Skin of body (tissue), 2 donors: ENCODE data around the gene MUC4. TPM values are rescaled to one million over a fixed set of nuclear protein-coding genes. Genes with fewer than 3 reads are reported as not detected.
"Not testable (repeated sequence)": the region's sequence is repeated elsewhere in the genome, so short reads cannot be mapped to it uniquely, and the experiment has no call there.

Source experiments
- DNase-seq: peaks from one replicate; lab custom pipeline; 2025; lab: John Stamatoyannopoulos, UW
- total RNA-seq: library from RNA; depleted of rRNA; stranded (reverse); fragments of >200 nt; gene quantifications from one replicate; pipeline ENCODE4 v1.2.3, GENCODE V29; 2014

The MUC4 gene
- total RNA-seq, 1 donor from 2014 or later: 0.30 TPM

DNA sequence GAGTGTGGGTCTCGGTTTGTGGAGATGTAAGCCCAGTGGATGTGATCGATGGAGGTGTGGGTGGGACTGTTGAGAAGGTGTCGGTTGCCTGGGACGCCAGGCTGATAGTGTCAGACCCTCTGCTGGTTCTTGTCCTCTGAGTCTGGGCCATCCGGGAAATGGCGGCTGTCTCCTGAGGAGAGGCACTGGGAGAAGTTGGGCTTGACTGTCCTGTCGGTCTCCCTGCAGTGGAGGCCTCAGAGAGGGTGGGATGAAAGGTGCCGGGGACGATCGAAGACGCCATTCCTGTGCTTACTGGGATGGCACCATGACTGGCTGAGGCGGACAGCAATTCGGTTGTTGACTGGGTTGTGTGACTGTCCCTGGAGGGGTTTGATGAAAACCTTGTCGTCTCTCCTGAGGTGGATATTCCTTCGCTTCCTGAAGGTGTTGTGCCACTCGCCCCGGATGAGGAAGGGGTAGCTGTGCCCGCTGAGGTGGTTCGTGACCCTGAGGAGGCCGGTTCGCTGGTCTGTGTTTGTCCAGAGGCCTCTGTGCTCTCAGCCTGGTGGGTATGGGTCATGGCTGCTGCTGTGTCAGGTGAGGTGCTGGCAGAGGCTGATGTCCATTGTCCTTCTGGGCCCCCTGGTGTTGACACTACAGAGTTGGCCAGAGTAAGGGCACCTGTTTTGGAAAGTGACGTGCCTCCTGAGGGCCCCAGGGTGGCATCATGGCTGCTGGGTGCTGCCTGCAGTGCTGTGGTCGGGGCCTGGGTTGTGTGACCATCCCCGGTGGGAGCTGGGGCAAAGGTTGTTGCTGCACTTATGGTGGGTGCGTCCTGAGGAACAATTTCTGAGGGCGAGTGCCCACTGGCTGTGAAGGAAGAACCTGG lies 22.8 kb downstream of the MUC4 start:
- no peak for DNase-seq

DNA sequence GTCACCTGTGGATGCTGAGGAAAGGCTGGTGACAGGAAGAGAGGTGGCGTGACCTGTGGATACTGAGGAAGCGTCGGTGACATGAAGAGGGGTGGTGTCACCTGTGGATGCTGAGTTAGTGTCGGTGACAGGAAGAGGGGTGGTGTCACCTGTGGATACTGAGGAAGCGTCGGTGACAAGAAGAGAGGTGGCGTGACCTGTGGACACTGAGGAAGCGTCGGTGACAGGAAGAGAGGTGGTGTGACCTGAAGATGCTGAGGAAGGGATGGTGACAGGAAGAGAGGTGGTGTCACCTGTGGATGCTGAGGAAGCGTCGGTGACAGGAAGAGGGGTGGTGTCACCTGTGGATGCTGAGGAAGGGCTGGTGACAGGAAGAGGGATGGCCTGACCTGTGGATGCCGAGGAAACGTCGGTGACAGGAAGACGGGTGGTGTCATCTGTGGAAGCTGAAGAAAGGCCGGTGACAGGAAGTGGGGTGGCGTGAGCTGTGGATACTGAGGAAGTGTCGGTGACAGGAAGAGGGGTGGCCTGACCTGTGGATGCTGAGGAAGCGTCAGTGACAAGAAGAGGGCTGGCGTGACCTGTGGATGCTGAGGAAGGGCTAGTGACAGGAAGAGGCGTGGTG lies 25.8 kb downstream of the MUC4 start:
- not testable (repeated sequence) for DNase-seq

DNA sequence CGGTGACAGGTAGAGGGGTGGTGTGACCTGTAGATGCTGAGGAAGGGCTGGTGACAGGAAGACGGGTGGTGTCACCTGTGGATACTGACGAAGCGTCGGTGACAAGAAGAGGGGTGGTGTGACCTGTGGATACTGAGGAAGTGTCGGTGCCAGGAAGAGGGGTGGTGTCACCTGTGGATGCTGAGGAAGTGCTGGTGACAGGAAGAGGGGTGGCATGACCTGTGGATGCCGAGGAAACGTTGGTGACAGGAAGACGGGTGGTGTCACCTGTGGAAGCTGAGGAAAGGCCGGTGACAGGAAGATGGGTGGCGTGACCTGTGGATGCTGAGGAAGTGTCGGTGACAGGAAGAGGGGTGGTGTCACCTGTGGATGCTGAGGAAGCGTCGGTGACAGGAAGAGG lies 27.7 kb downstream of the MUC4 start:
- not testable (repeated sequence) for DNase-seq

DNA sequence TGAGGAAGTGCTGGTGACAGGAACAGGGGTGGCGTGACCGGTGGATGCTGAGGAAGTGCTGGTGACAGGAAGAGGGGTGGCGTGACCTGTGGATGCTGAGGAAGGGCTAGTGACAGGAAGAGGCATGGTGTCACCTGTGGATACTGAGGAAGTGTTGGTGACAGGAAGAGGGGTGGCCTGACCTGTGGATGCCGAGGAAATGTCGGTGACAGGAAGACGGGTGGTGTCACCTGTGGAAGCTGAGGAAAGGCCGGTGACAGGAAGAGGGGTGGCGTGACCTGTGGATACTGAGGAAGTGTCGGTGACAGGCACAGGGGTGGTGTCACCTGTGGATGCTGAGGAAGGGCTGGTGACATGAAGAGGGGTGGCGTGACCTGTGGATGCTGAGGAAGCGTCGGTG lies 30.5 kb downstream of the MUC4 start:
- not testable (repeated sequence) for DNase-seq

DNA sequence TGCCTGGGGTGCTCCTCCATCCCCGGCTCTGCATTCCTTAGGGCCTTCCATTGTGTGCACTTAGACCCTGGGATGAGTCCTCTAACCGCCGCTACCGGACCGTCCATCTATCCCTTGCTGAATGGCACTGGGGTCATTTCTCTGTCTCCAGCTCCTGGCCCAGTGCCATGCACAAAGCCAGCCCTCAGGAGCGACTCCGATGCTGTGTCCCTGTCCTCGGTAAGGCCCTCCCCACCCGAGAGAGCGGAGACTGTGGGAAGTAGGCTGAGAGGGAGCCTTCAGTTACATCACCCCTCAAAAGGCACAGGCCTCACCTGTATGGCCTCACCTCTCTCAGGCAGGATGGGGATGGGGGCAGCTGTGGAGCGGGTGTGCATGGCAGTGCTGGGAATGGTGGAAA lies 33.8 kb downstream of the MUC4 start:
- DNase-seq: no peak

DNA sequence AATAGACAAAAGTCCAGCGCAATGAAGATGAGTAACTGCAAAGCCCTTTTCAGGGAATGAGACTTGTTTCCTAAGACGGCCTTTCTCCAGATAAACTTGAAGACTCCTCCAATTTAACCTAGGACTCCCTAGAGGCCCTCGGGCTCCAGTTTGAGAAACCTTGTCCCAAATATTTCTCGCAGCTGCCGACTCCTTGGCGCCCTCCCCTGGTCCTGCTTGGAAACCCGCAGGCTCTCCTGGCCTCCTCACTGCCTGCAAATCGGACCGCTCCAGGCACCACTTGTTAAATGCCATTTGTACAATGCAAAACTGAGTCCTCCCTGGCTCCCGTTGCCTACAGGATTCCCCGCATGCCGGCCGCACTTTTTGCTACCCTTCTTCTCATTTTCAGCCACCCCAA lies 36.8 kb downstream of the MUC4 start:
- no peak for DNase-seq

DNA sequence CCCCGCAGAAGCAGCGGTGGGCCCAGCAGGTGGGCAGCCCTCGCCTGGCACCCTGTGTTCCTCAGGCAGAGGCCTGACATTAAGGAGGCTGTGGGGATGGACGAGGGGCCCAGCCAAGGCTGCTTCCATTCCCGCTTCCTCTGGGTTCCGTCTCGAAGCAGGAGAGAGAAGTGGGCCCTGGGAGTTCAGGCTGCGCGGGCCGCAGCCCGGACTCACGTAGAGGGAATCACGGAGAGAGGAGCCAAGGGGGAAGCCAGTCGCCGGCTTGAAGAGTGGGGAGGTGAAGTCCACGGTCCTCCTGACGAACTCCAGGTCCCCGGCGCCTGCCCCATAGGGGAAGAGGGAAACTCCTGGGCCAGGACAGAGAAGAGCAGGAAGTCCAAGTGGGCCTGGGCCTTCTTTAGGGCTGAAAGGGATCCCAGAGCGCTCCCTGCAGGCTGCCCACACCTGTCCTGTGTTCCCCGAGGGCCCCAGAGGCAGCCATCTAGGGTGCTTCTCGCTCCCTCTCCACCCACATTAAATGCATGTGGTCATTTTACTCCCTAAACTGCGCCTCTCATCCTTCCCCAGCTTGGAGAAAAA lies 37.7 kb downstream of the MUC4 start:
- no peak for DNase-seq

DNA sequence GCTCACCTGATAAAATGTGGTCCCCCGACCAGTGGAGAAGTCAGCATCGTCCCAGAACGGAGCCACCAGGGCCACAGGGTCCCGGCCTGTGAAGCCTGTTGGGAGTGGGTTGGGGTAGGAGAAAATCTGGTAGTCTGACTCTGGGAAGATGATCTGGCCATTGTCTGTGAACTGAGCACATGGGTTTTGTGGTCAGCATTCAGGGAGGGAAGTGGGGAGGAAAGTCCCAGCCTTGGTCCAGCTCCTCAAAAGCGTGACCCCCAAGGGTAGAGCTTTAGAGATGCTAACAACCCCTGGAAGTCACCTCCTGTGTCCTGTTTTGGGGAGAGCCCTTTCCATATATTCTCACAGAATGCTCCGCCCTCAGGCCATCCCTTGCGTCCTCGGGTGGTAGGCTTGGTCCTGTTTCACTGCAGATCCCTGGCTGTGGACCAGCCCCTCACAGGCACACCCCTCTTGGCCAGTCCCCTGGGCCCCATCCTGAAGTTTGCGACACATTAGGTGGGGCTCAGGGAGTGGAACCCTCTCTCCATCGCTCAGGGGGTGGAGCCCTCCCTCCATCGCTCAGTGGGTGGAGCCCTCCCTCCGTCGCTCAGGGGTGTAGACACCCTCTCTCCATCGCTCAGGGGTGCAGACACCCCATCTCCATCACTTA lies 40.0 kb downstream of the MUC4 start:
- DNase-seq: no peak

DNA sequence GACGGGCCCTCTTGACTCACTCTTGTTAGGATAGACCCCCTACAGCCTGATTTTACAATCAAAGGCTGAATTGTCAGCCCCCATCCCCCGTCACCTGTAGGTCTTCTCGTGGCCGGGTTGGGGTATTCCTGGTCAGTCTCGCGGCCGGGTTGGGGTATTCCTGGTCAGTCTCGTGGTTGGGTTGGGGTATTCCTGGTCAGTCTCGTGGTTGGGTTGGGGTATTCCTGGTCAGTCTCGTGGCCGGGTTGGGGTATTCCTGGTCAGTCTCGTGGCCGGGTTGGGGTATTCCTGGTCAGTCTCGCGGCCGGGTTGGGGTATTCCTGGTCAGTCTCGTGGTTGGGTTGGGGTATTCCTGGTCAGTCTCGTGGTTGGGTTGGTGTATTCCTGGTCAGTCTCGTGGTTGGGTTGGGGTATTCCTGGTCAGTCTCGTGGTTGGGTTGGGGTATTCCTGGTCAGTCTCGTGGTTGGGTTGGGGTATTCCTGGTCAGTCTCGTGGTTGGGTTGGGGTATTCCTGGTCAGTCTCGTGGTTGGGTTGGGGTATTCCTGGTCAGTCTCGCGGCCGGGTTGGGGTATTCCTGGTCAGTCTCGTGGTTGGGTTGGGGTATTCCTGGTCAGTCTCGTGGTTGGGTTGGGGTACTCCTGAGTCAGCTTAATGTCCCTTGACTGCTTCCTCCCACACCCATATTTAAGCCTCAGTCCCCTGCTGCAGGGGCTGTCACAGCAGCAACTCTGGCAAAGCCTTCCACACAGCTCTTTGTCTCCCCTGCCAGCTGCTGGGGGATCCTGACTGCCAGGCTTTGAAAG lies 40.7 kb downstream of the MUC4 start:
- DNase-seq: not testable (repeated sequence)

DNA sequence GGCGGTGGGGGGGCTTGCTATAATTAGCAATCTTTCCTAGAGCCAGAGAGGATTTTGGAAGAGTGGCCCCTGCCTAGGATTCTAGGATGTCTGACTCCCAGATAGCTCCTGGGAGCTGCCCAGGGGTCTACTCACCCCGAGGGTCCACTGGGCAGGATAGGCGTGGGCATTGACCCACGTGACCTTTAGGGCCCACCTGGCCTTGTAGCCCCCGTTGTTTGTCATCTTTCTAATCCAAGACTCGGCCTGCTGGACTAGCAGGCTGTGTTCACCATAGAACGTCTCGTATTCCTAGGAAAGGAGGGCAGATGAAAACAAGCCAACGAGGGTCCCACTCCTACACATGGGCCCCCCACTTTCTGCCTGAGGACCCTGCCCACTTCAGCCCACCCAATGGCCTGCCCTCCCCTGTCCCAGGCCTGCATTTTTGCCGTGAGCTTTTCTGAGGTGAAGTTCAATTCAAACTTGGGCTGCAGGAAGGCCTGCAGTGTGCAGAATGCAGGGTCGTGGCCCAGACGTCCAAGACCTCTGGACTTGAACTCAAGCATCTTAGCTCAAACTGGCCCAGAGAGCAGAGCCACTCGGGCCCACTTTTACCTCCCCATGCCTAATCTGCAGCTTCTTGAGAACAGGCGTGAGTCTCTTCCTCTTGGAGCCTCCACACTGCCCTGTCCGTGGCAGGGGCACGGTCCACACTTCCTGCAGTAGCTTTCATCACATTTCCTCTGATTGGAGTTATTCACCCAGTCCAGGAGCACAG lies 41.5 kb downstream of the MUC4 start:
- DNase-seq: no peak

DNA sequence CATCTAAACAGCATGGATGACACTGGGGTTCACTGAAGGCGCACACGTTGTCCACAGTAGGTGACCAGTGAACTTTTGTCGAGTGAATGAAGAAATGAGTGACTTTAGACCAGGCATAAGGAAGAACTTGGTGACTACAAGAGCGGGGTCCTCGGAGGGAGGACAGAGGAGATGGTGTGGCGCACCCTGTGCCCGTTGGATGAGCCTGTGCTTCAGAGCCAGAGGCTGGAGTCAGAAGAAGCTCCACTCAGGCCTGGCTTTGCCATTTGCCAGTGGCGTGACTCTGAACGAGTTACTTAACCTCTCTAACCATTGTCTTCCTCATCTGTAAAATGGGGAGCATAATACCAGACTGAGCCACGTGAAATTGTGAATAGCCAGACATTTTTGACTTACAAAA lies 42.2 kb downstream of the MUC4 start:
- DNase-seq: no peak

DNA sequence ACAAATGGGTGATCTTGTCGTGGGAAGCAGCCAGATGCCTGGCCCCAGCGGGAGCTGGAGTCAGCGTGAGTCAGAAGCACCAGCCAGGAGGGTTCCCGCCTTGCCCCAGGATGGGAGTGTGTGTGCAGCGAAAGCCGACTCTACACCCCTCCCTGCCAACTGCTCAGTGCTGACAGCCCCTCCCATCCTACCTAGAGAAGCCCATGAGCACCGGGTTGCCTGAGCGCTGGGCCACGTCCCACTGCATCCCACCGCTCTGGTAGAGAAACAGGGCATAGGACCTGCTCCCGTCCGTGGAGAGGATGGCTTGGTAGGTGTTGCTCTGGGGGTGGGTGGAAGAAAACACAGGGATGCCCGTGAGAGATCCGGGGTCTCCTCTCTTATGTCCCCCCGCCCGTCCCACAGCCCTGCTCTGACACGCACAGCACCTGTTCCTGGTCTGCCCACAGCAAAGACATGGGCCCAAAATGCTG lies 42.9 kb downstream of the MUC4 start:
- DNase-seq: no peak

DNA sequence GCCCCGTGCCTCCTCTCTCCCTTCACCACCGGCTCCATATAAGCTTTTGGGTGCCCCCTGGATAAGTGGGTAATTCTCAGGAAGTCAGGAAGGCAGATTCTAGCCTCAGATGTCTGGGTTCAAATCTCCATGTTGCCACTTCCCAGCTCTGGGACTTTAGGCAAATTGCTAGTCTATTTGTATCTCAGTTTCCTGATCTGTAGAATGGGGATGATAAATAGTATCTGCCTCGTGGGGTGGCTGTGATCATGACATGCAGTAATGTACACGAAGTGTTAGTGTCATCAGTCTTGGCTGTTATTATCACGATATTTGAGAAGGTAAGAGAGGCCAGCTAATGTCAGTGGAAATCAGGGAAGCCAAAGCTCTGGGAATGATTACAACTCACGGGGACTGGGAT lies 43.3 kb downstream of the MUC4 start:
- DNase-seq: no peak

DNA sequence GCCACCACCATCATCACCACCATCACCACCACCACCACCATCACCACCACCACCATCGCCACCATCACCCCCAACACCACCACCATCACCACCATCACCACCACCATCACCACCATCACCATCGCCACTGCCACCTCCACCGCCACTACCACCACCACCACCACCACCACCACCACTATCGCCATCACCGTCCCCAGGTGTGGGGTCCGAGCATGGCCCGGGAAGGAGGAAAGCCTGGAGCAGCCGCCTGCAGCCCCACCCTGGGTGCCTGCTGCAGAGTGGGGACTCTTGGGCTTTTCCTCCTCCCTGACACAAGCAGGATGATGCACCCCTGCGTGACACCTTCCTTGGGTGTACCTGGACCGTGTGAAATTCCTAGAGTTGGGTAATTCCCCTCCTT lies 43.9 kb downstream of the MUC4 start:
- no peak for DNase-seq

DNA sequence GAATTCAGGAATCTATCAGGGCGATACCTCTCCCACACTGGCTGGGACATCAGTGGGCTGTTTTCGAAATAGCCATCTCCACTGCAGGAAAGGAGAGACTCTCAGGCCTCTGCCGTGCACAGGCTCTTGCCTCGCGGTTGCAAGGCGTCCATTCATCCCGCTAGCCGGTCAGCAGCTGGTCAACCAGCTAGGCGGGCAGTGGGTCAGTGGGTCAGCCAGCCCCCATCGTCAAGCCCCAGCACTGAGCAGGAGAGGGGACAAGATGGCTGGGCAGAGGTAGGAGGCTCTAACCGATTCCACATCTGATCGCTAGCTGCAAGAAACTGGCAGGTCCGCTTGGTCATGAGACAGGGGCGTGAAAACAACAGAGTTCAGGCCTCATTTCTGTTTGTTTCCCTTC lies 45.1 kb downstream of the MUC4 start:
- DNase-seq: no peak

DNA sequence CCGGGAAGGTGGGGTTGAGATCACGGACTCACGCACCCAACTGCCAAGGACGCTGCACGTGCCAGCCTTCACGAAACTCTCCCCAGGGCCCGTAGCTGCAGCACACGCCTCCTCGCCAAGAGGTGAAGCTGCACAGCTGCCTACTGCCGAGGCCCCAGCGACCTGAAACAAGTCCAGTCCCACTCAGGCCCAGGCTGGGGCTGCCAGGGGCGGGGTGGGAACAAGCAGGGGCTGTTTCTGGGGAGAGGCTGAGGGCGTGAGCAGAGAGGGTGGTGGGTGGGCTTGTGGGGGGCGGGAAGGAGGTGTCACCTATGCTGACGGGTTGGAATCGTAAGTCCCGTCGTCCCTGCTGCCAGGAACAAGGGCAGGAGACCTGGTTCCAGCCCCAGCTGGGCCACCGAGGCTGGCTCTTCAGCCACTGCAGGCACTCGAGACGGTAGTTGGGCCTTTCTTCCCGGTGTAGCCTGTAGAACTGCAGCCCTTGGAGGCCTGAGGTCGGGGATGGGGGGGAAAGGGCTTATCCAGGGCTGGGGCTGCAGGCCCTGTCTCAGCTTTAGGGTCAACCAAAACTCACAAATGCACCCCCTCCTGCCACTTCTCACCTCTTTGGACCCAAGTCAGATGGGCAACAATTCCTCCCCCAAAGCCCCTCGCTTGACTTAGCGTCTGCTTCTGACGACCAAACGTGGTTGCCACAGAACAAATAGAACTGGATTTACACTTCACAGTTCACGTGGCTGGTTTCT lies 46.6 kb downstream of the MUC4 start:
- DNase-seq: no peak

DNA sequence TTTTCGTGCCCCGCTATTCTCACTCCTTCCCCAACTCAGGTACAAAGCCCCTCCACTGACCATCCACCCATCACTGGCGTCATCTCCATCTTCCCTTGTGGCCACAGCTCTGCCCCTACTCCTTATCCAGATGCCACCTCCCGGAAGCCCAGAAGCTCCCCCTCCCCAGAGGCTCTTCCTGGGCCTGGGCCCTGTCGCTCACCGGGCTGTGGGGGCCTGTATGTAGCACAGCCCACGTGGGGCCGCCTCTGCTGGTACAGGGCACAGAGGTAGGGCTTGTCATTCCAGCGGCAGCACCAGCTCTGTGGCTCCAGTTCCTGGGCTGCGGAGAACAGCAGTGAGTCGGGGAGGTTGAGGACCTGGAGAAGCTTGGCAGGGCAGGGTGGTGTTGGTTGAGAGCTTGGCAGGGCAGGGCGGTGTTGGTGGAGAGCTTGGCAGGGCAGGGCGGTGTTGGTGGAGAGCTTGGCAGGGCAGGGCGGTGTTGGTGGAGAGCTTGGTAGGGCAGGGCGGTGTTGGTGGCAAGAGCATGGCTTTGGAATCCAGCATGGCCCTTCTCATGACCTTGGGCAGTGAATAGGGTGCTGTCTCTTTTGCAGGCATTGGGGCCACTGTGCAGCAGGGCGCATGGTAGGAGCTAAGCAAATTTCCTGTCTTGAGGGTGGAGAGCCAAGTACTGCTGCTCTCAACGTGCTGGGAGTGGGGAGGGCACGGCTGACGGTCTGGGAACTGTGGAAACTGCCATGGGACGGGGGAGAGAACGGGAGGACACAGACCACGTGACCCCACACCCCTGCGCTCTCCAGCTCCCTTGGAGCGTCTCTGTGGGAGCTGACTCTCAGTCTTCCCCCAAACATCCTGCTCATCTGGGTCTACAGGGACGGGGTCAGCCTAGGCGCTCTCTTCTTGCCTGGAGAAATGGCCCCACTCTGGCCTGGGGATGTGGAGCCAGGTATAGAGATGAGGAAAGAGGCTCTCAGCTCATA lies 47.6 kb downstream of the MUC4 start:
- no peak for DNase-seq

DNA sequence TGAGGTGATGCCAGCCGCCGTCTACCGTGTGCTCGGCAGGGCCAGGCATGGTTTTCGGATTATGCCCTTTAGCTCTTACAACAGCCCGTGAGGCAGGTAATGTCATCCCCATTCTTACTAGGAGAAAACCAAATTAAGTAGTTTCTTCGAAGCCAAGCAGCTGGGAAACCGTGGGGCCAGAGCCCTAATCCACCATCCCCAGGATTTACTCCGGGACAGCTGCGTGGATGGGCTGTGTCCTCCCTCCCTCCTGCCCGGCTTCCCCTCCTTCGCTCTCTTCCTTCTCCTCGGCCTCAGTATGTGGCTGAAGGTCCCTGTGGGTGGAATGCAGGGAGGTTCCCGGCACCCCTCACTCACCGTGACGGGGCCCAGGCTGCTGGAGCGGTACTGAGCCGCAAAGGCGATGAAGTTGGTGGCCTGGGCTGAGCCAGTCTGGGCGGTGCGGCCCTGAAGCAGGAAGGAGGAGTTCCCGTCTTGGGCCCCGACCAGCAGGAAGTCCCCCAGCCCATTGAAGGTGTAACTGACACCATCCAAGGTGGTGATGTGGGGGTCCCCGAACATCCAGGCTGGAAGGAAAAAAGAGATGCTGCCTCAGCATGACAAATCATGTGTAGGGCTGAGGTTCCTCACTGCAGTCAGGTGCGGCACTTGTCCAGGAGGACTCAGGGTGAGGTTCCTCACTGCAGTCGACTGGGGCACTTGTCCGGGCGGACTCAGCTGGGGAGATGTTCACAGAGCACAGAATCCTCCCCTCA lies 48.5 kb downstream of the MUC4 start:
- DNase-seq: no peak
